Stomach smooth muscle (tissue), 2 donors: Measurements from ENCODE around the gene CAVIN1.

Source experiments
- H3K27ac ChIP-seq: one replicate; pipeline ENCODE4 v1.7.0; 2013; ENCODE audit warnings: mild to moderate bottlenecking, low read length, inconsistent platforms
- H3K27me3 ChIP-seq, 2 donors: one replicate each; pipeline ENCODE4 v1.7.0; 2013; ENCODE audit warnings: low read length in 2 of 2; ENCODE audit not compliant: insufficient read depth in 2 of 2, control insufficient read depth in 1 of 2
- H3K36me3 ChIP-seq, 2 donors: one replicate each; pipeline ENCODE4 v1.7.0; 2013; ENCODE audit warnings: low read length in 2 of 2; ENCODE audit not compliant: control insufficient read depth in 2 of 2, insufficient read depth in 2 of 2
- H3K4me1 ChIP-seq: one replicate; pipeline ENCODE4 v1.7.0; 2013; ENCODE audit warnings: low read length; ENCODE audit not compliant: control insufficient read depth, insufficient read depth
- H3K4me3 ChIP-seq, 2 donors: one replicate each; pipeline ENCODE4 v1.7.0; 2013; ENCODE audit warnings: low read length in 2 of 2
- H3K9ac ChIP-seq, 2 donors: one replicate each; pipeline ENCODE4 v1.7.0; 2013; ENCODE audit warnings: low read length in 2 of 2, mild to moderate bottlenecking in 1 of 2
- H3K9me3 ChIP-seq, 2 donors: one replicate each; pipeline ENCODE4 v1.7.0; 2013; ENCODE audit warnings: low read length in 2 of 2; ENCODE audit not compliant: control insufficient read depth in 2 of 2
- donor health status: healthy.
- donor health status: Pancreatic carcinoma.

The CAVIN1 gene

GRCh38 chr17:42413464-42414040 lies 9.5 kb downstream of the CAVIN1 start:
- Histone ChIP-seq H3K9ac (no peak overlapping the region), H3K9me3 (no peaks in the 10 kb centered on the region), H3K36me3 (peaks cover 0 to 2% of the 10 kb centered on the region in 2 donors), H3K4me1 (peaks cover 66% of the 10 kb centered on the region), H3K4me3 (peak overlapping the region in 1 of 2 donors; percentile 22), H3K27ac (peak overlapping the region; percentile 18), H3K27me3 (no peaks in the 10 kb centered on the region)

- Histone ChIP-seq H3K4me1 (peaks cover 75% of the 10 kb centered on the region), H3K4me3 (peak overlapping the region; percentile 49 to 54), H3K9me3 (no peaks in the 10 kb centered on the region), H3K9ac (peak overlapping the region in 1 of 2 donors; percentile 23), H3K36me3 (peaks cover 0 to 2% of the 10 kb centered on the region in 2 donors), H3K27ac (peak overlapping the region; percentile 60), H3K27me3 (no peaks in the 10 kb centered on the region)
These were observed 11.0 kb downstream of the CAVIN1 start for GRCh38 chr17:42411905-42412679.

GRCh38 chr17:42411361-42411760 lies 11.7 kb downstream of the CAVIN1 start:
- no peaks in the 10 kb centered on the region for H3K9me3 ChIP-seq
- H3K4me1 ChIP-seq, result peaks cover 77% of the 10 kb centered on the region
- no peaks in the 10 kb centered on the region for H3K27me3 ChIP-seq
- H3K27ac ChIP-seq, result peak overlapping the region; percentile 60
- H3K36me3 ChIP-seq, result peaks cover 0 to 2% of the 10 kb centered on the region in 2 donors
- H3K4me3 ChIP-seq, result peak overlapping the region; percentile 49 to 54
- H3K9ac ChIP-seq, result peak overlapping the region in 1 of 2 donors; percentile 23

GRCh38 chr17:42410319-42410685 lies 12.8 kb downstream of the CAVIN1 start:
- peak overlapping the region; percentile 84 for H3K27ac ChIP-seq
- peaks cover 0 to 2% of the 10 kb centered on the region in 2 donors for H3K36me3 ChIP-seq
- H3K4me1 ChIP-seq, result peaks cover 77% of the 10 kb centered on the region
- H3K9ac ChIP-seq, result peak overlapping the region in 1 of 2 donors; percentile 0
- H3K27me3 ChIP-seq, result no peaks in the 10 kb centered on the region
- peak overlapping the region in 1 of 2 donors; percentile 22 for H3K4me3 ChIP-seq
- H3K9me3 ChIP-seq, result no peaks in the 10 kb centered on the region

- Histone ChIP-seq H3K4me1 (peaks cover 77% of the 10 kb centered on the region), H3K9me3 (no peaks in the 10 kb centered on the region), H3K9ac (peak overlapping the region in 1 of 2 donors; percentile 0), H3K27me3 (no peaks in the 10 kb centered on the region), H3K36me3 (peaks cover 5 to 8% of the 10 kb centered on the region in 2 donors), H3K4me3 (peak overlapping the region; percentile 24 to 44), H3K27ac (peak overlapping the region; percentile 84)
These were observed 13.3 kb downstream of the CAVIN1 start for GRCh38 chr17:42409523-42410318.

GRCh38 chr17:42408061-42408460 lies 15.0 kb downstream of the CAVIN1 start:
- no peaks in the 10 kb centered on the region for H3K9me3 ChIP-seq
- peaks cover 73% of the 10 kb centered on the region for H3K4me1 ChIP-seq
- no peak overlapping the region for H3K4me3 ChIP-seq
- H3K9ac ChIP-seq, result no peak overlapping the region
- H3K27me3 ChIP-seq, result no peaks in the 10 kb centered on the region
- peaks cover 16 to 22% of the 10 kb centered on the region in 2 donors for H3K36me3 ChIP-seq
- peak overlapping the region; percentile 78 for H3K27ac ChIP-seq

GRCh38 chr17:42407289-42407836 lies 15.7 kb downstream of the CAVIN1 start:
- peak overlapping the region in 1 of 2 donors; percentile 26 for H3K9ac ChIP-seq

GRCh38 chr17:42406615-42407288 lies 16.3 kb downstream of the CAVIN1 start:
- no peaks in the 10 kb centered on the region for H3K27me3 ChIP-seq
- peak overlapping the region; percentile 78 for H3K27ac ChIP-seq
- no peaks in the 10 kb centered on the region for H3K9me3 ChIP-seq
- peak overlapping the region; percentile 21 to 26 for H3K9ac ChIP-seq
- H3K36me3 ChIP-seq, result peaks cover 16 to 23% of the 10 kb centered on the region in 2 donors
- H3K4me3 ChIP-seq, result peak overlapping the region in 1 of 2 donors; percentile 49
- H3K4me1 ChIP-seq, result peaks cover 80% of the 10 kb centered on the region

More at GRCh38 chr17:42407289-42407836, 15.7 kb downstream of the CAVIN1 start:
- Histone ChIP-seq H3K4me3 (peak overlapping the region in 1 of 2 donors; percentile 49), H3K27me3 (no peaks in the 10 kb centered on the region), H3K27ac (peak overlapping the region; percentile 78), H3K9me3 (no peaks in the 10 kb centered on the region), H3K4me1 (peaks cover 78% of the 10 kb centered on the region), H3K36me3 (peaks cover 16 to 23% of the 10 kb centered on the region in 2 donors)

- no peaks in the 10 kb centered on the region for H3K27me3 ChIP-seq
- H3K9ac ChIP-seq, result no peak overlapping the region
- H3K36me3 ChIP-seq, result peaks cover 16 to 23% of the 10 kb centered on the region in 2 donors
- peak overlapping the region; percentile 31 for H3K27ac ChIP-seq
- peaks cover 74% of the 10 kb centered on the region for H3K4me1 ChIP-seq
- no peaks in the 10 kb centered on the region for H3K9me3 ChIP-seq
- no peak overlapping the region for H3K4me3 ChIP-seq
These were observed 17.0 kb downstream of the CAVIN1 start for GRCh38 chr17:42405963-42406495.
